ENCODE data around the gene SLF2. TPM values are rescaled to one million over a fixed set of nuclear protein-coding genes. Genes with fewer than 3 reads are reported as not detected.
A peak's percentile ranks its signal among the peaks of the same experiment; 100 is the strongest.

Gene SLF2
- total and polyA plus RNA-seq, 9 donors: 19.6 to 81.9 (median 40.3) TPM

- no peak for DNase-seq
- H3K4me1 ChIP-seq (ENCODE audit: insufficient read depth): peaks cover 19% of the 10 kb centered on the region
- H3K27me3 ChIP-seq: no peaks in the 10 kb centered on the region
- H3K9me3 ChIP-seq: no peaks in the 10 kb centered on the region
- WGBS, 3 donors: 58 to 86% (median 68%) methylated on average over 21 of the region's 21 CpGs
- intact Hi-C loops (cut with DNase I): no loop called here
- no peaks in the 10 kb centered on the region for H3K36me3 ChIP-seq
- H3K27ac ChIP-seq: no peak overlapping the region
- no peak overlapping the region for H3K4me3 ChIP-seq
- TF ChIP-seq EP300 (IDR thresholded peaks at IDR 0.05) (no peak), CTCF (IDR thresholded peaks at IDR 0.05) (no peak), POLR2A (IDR thresholded peaks at IDR 0.05) (no peak)
Observed at GRCh38 chr10:100989088-100989487, 76.3 kb downstream of the SLF2 start.

GRCh38 chr10:100993986-100994708, 81.4 kb downstream of the SLF2 start:
- DNase-seq: peak in 1 of 5 donors; percentile 37
- WGBS, 3 donors: 43 to 52% (median 45%) methylated on average over 10 of the region's 10 CpGs
- TF ChIP-seq CTCF (IDR thresholded peaks at IDR 0.05) (peak; percentile 33 to 75 (median 54)), EP300 (IDR thresholded peaks at IDR 0.05) (no peak)
- H3K36me3 ChIP-seq: no peaks in the 10 kb centered on the region
- no peak overlapping the region for H3K27ac ChIP-seq
- intact Hi-C loops (cut with DNase I): loop anchor here (2.0 kb wide), 1 partner anchor 19 kb away; no protein-coding TSS in a partner anchor
- no peaks in the 10 kb centered on the region for H3K9me3 ChIP-seq
- no peaks in the 10 kb centered on the region for H3K27me3 ChIP-seq
- peaks cover 10% of the 10 kb centered on the region for H3K4me1 ChIP-seq (ENCODE audit: insufficient read depth)
- no peak overlapping the region for H3K4me3 ChIP-seq

GRCh38 chr10:100995181-100995580, 82.4 kb downstream of the SLF2 start:
- TF ChIP-seq CTCF (IDR thresholded peaks at IDR 0.05): no peak
- no peak for TF ChIP-seq POLR2A (IDR thresholded peaks at IDR 0.05)
- no peak for TF ChIP-seq EP300 (IDR thresholded peaks at IDR 0.05)
- no peak overlapping the region for H3K27ac ChIP-seq
- H3K4me1 ChIP-seq (ENCODE audit: insufficient read depth): peaks cover 6% of the 10 kb centered on the region
- H3K27me3 ChIP-seq: no peaks in the 10 kb centered on the region
- no peaks in the 10 kb centered on the region for H3K9me3 ChIP-seq
- no peaks in the 10 kb centered on the region for H3K36me3 ChIP-seq
- no peak overlapping the region for H3K4me3 ChIP-seq
- WGBS, 3 donors: 45 to 52% (median 49%) methylated on average over 6 of the region's 6 CpGs
- DNase-seq: peak in 1 of 5 donors; percentile 26
- intact Hi-C loops (cut with DNase I): loop anchor here (2.0 to 5.0 kb wide), 2 partner anchors 18 to 67 kb away; partner anchors contain the start of gene KAZALD1 (in 1 of the 4)

- Histone ChIP-seq H3K4me1 (ENCODE audit: insufficient read depth) (peaks cover 8% of the 10 kb centered on the region), H3K27ac (peak overlapping the region; percentile 99 to 100), H3K36me3 (no peaks in the 10 kb centered on the region), H3K27me3 (no peaks in the 10 kb centered on the region), H3K9me3 (no peaks in the 10 kb centered on the region), H3K4me3 (peak overlapping the region; percentile 93)
- no peak for TF ChIP-seq POLR2A (IDR thresholded peaks at IDR 0.05)
- no peak for TF ChIP-seq EP300 (IDR thresholded peaks at IDR 0.05)
- peak in 4 of 5 donors; percentile 36 to 71 (median 62) for DNase-seq
- 6 to 10% (median 7%) methylated on average over 30 to 46 of the region's 46 CpGs for WGBS, 3 donors
- intact Hi-C loops (cut with DNase I): loop anchor here in 1 of 4 donors (5.0 kb wide), 1 partner anchor 65 kb away; the partner anchor contains the start of gene KAZALD1
Observed at GRCh38 chr10:100996678-100997359, 84.1 kb downstream of the SLF2 start.
